ENCODE data around the gene GIPC3.
A peak's percentile ranks its signal among the peaks of the same experiment; 100 is the strongest.

The GIPC3 gene

DNA sequence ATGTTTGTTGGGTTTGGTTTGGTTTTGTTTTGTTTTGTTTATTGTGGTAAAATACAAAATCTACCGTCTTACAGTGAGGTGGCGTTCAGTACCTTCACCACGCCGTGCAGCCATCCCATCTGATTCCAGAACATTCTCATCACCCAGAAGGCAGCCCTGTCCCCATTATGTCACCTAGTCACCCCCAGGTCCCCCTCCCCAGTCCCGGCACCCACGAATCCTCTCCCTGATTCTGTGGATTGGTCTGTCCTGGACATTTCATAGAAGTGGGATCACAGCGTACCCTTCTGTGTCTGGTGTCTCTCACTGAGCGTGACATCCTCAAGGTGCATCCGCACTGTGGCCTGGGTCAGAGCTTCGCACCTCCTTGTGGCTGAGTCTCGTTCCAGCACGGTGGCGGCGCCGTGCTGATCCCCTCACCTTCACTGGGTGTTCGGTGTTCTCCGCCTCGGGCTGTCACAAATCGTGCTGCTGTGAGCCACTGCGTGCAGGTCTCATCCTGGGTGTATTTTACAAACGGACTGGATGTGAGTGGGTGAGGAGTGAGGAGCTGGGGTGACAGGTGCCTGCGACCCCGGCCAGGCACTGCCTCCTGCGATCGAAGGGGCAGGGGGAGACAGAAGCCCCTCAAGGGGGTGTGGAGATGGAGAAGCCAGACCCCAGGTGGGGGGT is 46.9 kb upstream of the GIPC3 start:
- WGBS (ENCODE audit: insufficient coverage): 92% methylated on average over 21 of the region's 25 CpGs
- H3K27me3 ChIP-seq (replicated peaks in 2 of 5; ENCODE audit: control insufficient read depth in 4 of 5, insufficient read depth in 5 of 5, low read length in 4 of 5): no peaks in the 10 kb centered on the region
- peaks cover 9 to 55% (median 36%) of the 10 kb centered on the region in 4 experiments for H3K36me3 ChIP-seq (ENCODE audit: control insufficient read depth in 4 of 4, insufficient read depth in 4 of 4, low read length in 3 of 4)
- H3K4me3 ChIP-seq (ENCODE audit: control insufficient read depth in 1 of 7, extremely low read depth in 1 of 7, insufficient read depth in 4 of 7, low read depth in 2 of 7, low read length in 6 of 7): no peak overlapping the region
- ChIA-PET CTCF (no interaction called here), POLR2A (no interaction called here)
- H3K27ac ChIP-seq (ENCODE audit: insufficient read depth in 1 of 2, low read depth in 1 of 2, low read length in 2 of 2, poor library complexity in 1 of 2, severe bottlenecking in 2 of 2): no peak overlapping the region
- peaks cover 0 to 4% (median 0%) of the 10 kb centered on the region in 4 experiments for H3K4me1 ChIP-seq (ENCODE audit: control extremely low read depth in 1 of 4, control insufficient read depth in 4 of 4, insufficient read depth in 4 of 4, low read length in 3 of 4)
- no peaks in the 10 kb centered on the region for H3K9me3 ChIP-seq (ENCODE audit: control extremely low read depth in 1 of 5, control insufficient read depth in 4 of 5, insufficient read depth in 2 of 5, low read depth in 1 of 5, low read length in 4 of 5)
- DNase-seq: no peak

DNA sequence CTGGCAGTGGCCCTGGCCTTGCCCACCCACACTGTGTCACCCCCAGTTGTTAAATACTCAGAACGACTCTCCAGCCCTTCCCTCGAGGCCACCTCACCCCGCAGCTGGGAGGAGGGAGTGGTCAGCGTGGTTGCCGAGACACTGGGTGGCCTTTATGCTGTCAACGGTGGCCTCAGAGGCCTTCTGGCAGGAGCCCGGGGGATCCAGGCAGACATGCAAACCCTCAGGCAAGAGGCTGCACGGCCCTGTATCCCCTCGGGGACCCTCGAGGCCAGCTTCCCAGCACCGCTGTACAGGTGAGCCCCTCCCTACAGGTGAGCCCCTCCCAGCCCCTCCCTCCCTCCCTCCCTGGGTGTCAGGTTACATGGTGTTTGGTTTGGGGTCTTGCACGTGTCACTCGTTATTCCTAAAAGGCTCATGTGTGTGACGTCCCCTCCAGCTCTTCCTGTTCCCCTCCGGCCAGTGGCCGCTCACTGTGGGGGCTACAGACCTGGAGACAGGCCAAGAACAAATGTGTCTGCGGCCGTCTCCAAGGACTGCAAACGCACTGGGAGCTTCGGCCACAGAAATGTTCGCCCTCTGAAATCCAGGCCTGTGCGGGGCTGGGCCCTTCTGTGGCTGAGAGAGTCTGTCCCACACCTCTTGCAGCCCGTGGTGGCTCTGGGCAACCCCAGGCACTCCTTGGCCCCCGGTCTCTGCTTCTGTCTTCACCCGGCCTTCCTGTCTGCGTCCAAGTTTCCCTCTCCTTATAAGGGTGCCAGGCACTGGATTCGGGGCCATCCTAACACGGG is 46.1 kb upstream of the GIPC3 start, which contains the start of gene TEKTIP1:
Gene TEKTIP1, plus strand, starts transcription at position 210 of the 791 bp plus-strand sequence. Its CDS starts 4 bp downstream, at position 214.
- Histone ChIP-seq H3K36me3 (ENCODE audit: control insufficient read depth in 4 of 4, insufficient read depth in 4 of 4, low read length in 3 of 4) (peaks cover 8 to 54% (median 38%) of the 10 kb centered on the region in 4 experiments), H3K9me3 (ENCODE audit: control extremely low read depth in 1 of 5, control insufficient read depth in 4 of 5, insufficient read depth in 2 of 5, low read depth in 1 of 5, low read length in 4 of 5) (no peaks in the 10 kb centered on the region), H3K4me3 (ENCODE audit: control insufficient read depth in 1 of 7, extremely low read depth in 1 of 7, insufficient read depth in 4 of 7, low read depth in 2 of 7, low read length in 6 of 7) (no peak within 1 kb of the TSS), H3K27ac (ENCODE audit: insufficient read depth in 1 of 2, low read depth in 1 of 2, low read length in 2 of 2, poor library complexity in 1 of 2, severe bottlenecking in 2 of 2) (no peak within 1 kb of the TSS), H3K4me1 (ENCODE audit: control extremely low read depth in 1 of 4, control insufficient read depth in 4 of 4, insufficient read depth in 4 of 4, low read length in 3 of 4) (peaks cover 0 to 4% (median 0%) of the 10 kb centered on the region in 4 experiments), H3K27me3 (replicated peaks in 2 of 5; ENCODE audit: control insufficient read depth in 4 of 5, insufficient read depth in 5 of 5, low read length in 4 of 5) (no peaks in the 10 kb centered on the region)
- ChIA-PET POLR2A (no interaction called here), CTCF (interaction anchor here (0.8 kb wide), 1 partner anchor 54 kb away, joined by 3 read pairs; no protein-coding TSS in a partner anchor)
- no peak for DNase-seq
- 87% methylated on average over 25 of the region's 28 CpGs for WGBS (ENCODE audit: insufficient coverage)

DNA sequence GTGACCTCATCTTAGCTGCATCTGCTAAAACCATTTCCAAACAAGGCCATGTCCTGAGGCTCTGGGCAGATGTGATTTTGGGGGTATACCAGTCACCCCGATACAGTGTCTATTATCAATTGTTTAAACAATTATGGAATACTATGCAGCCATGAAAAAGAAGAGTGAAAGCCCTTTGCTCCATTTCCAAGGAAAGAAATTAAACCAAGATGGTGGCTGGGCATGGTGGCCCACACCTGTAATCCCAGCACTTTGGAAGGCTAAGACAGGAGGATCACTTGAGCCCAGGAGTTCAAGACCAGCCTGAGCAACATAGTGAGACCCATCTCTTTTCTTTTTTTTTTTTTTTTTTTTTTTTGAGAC is 45.5 kb upstream of the GIPC3 start:
- Histone ChIP-seq H3K9me3 (ENCODE audit: control extremely low read depth in 1 of 5, control insufficient read depth in 4 of 5, insufficient read depth in 2 of 5, low read depth in 1 of 5, low read length in 4 of 5) (no peaks in the 10 kb centered on the region), H3K4me1 (ENCODE audit: control extremely low read depth in 1 of 4, control insufficient read depth in 4 of 4, insufficient read depth in 4 of 4, low read length in 3 of 4) (peaks cover 0 to 4% (median 0%) of the 10 kb centered on the region in 4 experiments), H3K27ac (ENCODE audit: insufficient read depth in 1 of 2, low read depth in 1 of 2, low read length in 2 of 2, poor library complexity in 1 of 2, severe bottlenecking in 2 of 2) (no peak overlapping the region), H3K27me3 (replicated peaks in 2 of 5; ENCODE audit: control insufficient read depth in 4 of 5, insufficient read depth in 5 of 5, low read length in 4 of 5) (no peaks in the 10 kb centered on the region), H3K36me3 (ENCODE audit: control insufficient read depth in 4 of 4, insufficient read depth in 4 of 4, low read length in 3 of 4) (peaks cover 3 to 54% (median 37%) of the 10 kb centered on the region in 4 experiments), H3K4me3 (ENCODE audit: control insufficient read depth in 1 of 7, extremely low read depth in 1 of 7, insufficient read depth in 4 of 7, low read depth in 2 of 7, low read length in 6 of 7) (no peak overlapping the region)
- POLR2A ChIA-PET: no interaction called here
- WGBS (ENCODE audit: insufficient coverage): no CpG with 5 or more reads among the region's 1 CpG
- DNase-seq: no peak
- CTCF ChIA-PET: interaction anchor here (0.8 kb wide), 1 partner anchor 55 kb away, joined by 3 read pairs; no protein-coding TSS in a partner anchor

DNA sequence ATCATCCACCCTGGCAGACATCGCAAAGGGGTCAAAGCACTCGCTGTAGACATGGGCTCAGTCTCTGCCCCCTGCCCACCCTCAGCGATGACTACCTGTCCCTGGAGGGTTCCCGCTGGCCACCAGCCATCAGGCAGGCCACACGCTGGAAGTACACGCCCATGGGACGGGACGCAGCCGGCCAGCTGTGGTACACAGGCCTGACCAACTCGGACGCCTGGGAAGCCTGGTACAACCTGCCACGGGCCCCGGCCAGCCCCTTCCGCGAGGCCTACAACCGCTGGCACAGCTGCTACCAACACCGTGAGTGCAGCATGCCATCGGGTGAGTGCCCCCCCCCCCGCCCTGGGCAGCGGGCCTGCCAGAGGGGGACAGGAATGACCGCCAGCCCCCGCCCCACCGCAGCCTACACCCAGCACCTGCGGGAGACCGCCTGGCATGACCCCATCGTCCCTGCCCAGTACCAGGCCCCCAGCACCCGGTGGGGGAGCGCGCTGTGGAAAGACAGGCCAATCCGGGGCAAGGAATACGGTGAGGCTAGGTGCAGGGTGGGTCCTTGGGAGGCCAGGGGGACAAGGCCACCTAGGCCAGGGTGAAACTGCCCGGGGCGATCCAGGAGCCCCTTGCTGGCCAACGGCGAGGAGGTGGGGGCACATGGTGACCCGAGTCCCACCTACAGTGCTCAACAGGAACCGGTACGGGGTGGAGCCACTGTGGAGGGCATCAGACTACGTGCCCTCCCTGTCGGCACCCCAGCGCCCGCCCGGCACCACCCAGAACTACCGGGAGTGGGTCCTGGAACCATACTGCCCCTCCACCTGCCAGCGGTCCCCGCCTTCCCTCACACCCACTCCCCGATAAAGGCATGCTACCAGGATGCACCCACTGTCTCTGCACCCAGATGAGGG is 41.9 kb upstream of the GIPC3 start:
- ChIA-PET POLR2A (no interaction called here), CTCF (interaction anchor here (1.3 to 4.4 kb wide), 3 partner anchors 12 to 79 kb away, joined by 4 to 25 read pairs (median 5); partner anchors contain the start of gene MFSD12)
- Histone ChIP-seq H3K9me3 (ENCODE audit: control extremely low read depth in 1 of 5, control insufficient read depth in 4 of 5, insufficient read depth in 2 of 5, low read depth in 1 of 5, low read length in 4 of 5) (no peaks in the 10 kb centered on the region), H3K27ac (ENCODE audit: insufficient read depth in 1 of 2, low read depth in 1 of 2, low read length in 2 of 2, poor library complexity in 1 of 2, severe bottlenecking in 2 of 2) (no peak overlapping the region), H3K36me3 (ENCODE audit: control insufficient read depth in 4 of 4, insufficient read depth in 4 of 4, low read length in 3 of 4) (peaks cover 2 to 59% (median 34%) of the 10 kb centered on the region in 4 experiments), H3K27me3 (replicated peaks in 2 of 5; ENCODE audit: control insufficient read depth in 4 of 5, insufficient read depth in 5 of 5, low read length in 4 of 5) (no peaks in the 10 kb centered on the region), H3K4me1 (ENCODE audit: control extremely low read depth in 1 of 4, control insufficient read depth in 4 of 4, insufficient read depth in 4 of 4, low read length in 3 of 4) (peaks cover 0 to 6% (median 1%) of the 10 kb centered on the region in 4 experiments), H3K4me3 (ENCODE audit: control insufficient read depth in 1 of 7, extremely low read depth in 1 of 7, insufficient read depth in 4 of 7, low read depth in 2 of 7, low read length in 6 of 7) (no peak overlapping the region)
- no peak for DNase-seq
- WGBS (ENCODE audit: insufficient coverage): 92% methylated on average over 32 of the region's 47 CpGs

DNA sequence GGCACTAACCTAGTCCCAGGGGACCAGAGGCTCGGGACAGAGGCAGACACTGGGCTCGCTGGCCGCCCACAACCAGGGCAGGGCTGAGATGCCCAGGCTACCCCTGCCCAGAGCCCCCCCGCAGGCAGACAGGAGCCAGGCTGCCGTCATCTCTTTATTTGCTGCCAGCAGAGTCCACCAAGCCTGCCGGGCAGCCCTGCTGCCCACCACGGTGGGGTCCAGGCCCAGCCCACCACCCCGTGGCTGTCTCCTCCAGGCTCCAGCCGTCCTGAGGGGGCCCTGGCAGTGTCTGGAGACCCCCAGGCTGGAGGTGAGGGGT is 41.3 kb upstream of the GIPC3 start:
- peaks cover 0 to 12% (median 1%) of the 10 kb centered on the region in 4 experiments for H3K4me1 ChIP-seq (ENCODE audit: control extremely low read depth in 1 of 4, control insufficient read depth in 4 of 4, insufficient read depth in 4 of 4, low read length in 3 of 4)
- ChIA-PET CTCF (interaction anchor here (1.3 to 4.4 kb wide), 5 partner anchors 13 to 78 kb away, joined by 4 to 25 read pairs (median 5); partner anchors contain the start of gene MFSD12), POLR2A (no interaction called here)
- DNase-seq: no peak
- 91% methylated on average over 9 of the region's 9 CpGs for WGBS (ENCODE audit: insufficient coverage)
- peaks cover 2 to 62% (median 33%) of the 10 kb centered on the region in 4 experiments for H3K36me3 ChIP-seq (ENCODE audit: control insufficient read depth in 4 of 4, insufficient read depth in 4 of 4, low read length in 3 of 4)
- no peak overlapping the region for H3K27ac ChIP-seq (ENCODE audit: insufficient read depth in 1 of 2, low read depth in 1 of 2, low read length in 2 of 2, poor library complexity in 1 of 2, severe bottlenecking in 2 of 2)
- H3K4me3 ChIP-seq (ENCODE audit: control insufficient read depth in 1 of 7, extremely low read depth in 1 of 7, insufficient read depth in 4 of 7, low read depth in 2 of 7, low read length in 6 of 7): no peak overlapping the region
- no peaks in the 10 kb centered on the region for H3K27me3 ChIP-seq (replicated peaks in 2 of 5; ENCODE audit: control insufficient read depth in 4 of 5, insufficient read depth in 5 of 5, low read length in 4 of 5)
- H3K9me3 ChIP-seq (ENCODE audit: control extremely low read depth in 1 of 5, control insufficient read depth in 4 of 5, insufficient read depth in 2 of 5, low read depth in 1 of 5, low read length in 4 of 5): no peaks in the 10 kb centered on the region

DNA sequence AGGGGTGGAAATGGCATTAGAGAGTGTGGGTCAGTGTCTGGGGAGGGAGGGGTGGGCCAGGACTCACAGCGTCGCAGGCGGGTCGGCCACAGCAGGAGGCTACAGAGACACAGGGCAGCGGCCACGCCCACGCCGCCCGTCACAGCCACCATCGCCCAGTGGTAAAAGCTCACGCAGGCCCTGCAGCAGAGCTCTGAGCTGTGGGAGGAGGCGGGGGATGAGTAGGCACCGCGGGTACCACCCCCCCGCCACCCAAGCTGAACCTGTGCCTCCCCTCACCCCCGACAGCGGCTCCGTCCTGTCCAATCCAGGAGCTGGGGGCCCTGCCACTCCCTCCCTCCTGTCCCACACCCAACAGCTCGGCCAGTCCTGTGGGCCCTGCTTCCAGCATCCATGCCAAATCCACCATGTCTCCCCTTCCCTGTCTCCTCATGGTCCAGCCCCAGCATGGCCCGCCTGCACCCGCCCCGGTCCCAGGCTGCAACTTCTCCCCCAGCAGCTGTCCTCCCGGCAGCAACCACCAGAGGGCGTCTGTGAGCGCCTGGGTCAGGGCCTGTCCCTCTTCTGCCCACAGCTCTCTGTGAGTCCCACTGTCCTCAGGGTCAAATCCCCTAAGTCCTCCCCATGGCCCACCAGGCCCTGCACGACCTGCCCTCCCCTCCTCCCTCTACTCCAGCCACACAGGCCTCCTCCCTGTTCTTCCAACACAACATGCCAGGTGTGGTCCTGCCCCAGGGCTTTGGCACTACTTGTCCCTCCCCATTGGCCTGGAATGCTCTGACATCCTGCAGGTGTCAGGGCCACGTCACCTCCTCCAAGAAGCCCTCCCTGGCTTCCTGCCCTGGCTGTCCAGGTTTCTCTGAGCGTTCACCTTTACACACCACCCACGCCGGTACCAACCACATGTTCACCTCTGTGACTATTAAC is 40.3 kb upstream of the GIPC3 start:
- H3K36me3 ChIP-seq (ENCODE audit: control insufficient read depth in 4 of 4, insufficient read depth in 4 of 4, low read length in 3 of 4): peaks cover 2 to 61% (median 26%) of the 10 kb centered on the region in 4 experiments
- H3K9me3 ChIP-seq (ENCODE audit: control extremely low read depth in 1 of 5, control insufficient read depth in 4 of 5, insufficient read depth in 2 of 5, low read depth in 1 of 5, low read length in 4 of 5): no peaks in the 10 kb centered on the region
- no peaks in the 10 kb centered on the region for H3K27me3 ChIP-seq (replicated peaks in 2 of 5; ENCODE audit: control insufficient read depth in 4 of 5, insufficient read depth in 5 of 5, low read length in 4 of 5)
- peak in 2 of 3 donors; percentile 50 to 64 for DNase-seq
- 68% methylated on average over 23 of the region's 30 CpGs for WGBS (ENCODE audit: insufficient coverage)
- H3K4me3 ChIP-seq (ENCODE audit: control insufficient read depth in 1 of 7, extremely low read depth in 1 of 7, insufficient read depth in 4 of 7, low read depth in 2 of 7, low read length in 6 of 7): no peak overlapping the region
- H3K27ac ChIP-seq (ENCODE audit: insufficient read depth in 1 of 2, low read depth in 1 of 2, low read length in 2 of 2, poor library complexity in 1 of 2, severe bottlenecking in 2 of 2): no peak overlapping the region
- H3K4me1 ChIP-seq (ENCODE audit: control extremely low read depth in 1 of 4, control insufficient read depth in 4 of 4, insufficient read depth in 4 of 4, low read length in 3 of 4): peaks cover 0 to 13% (median 1%) of the 10 kb centered on the region in 4 experiments
- ChIA-PET CTCF (interaction anchor here (0.8 to 4.4 kb wide), 13 partner anchors 10 to 109 kb away, joined by 3 to 25 read pairs (median 5); partner anchors contain the start of gene MFSD12), POLR2A (no interaction called here)

Measured in common myeloid progenitor, CD34-positive (primary cell).